H1 (cell line): ENCODE measurements around the gene AP4M1. TPM values are rescaled to one million over a fixed set of nuclear protein-coding genes. Genes with fewer than 3 reads are reported as not detected.

ENCODE experiments used
- CTCF ChIA-PET: fragments of 300-600 bp; sonication (Branson Sonifier 250); formaldehyde crosslinking; loops from one replicate; lab custom pipeline; 2021; ENCODE audit not compliant: partially characterized antibody; lab: Charles Lee
- POLR2A ChIA-PET: fragments of 300-600 bp; sonication (Branson Sonifier 250); formaldehyde crosslinking; loops from one replicate; lab custom pipeline; 2021; ENCODE audit warnings: inconsistent platforms; ENCODE audit not compliant: partially characterized antibody; lab: Charles Lee
- DNase-seq, 2 experiments: peaks; one replicate each; pipeline versions ENCODE4 v3.0.0 to v3.0.0-alpha.2; 2010 to 2022; ENCODE audit warnings: low spot score in 2 of 2, low read depth in 1 of 2, mixed read lengths in 1 of 2
- FAIRE-seq: peaks from 2 replicates; lab custom pipeline; 2011; peaks lifted over from hg19 to GRCh38; lab: Jason Lieb, UNC
- H2AFZ ChIP-seq: 2 replicates; pipeline ENCODE4 v1.8.1; 2012; ENCODE audit warnings: low read length, inconsistent platforms
- H2AK5ac ChIP-seq: 2 replicates; pipeline ENCODE4 v1.6.1; 2013; ENCODE audit warnings: low read depth, low read length
- H2BK120ac ChIP-seq: replicated peaks from 2 replicates; pipeline ENCODE3; 2013; ENCODE audit warnings: low read depth, low read length, inconsistent platforms
- H2BK12ac ChIP-seq: 2 replicates; pipeline ENCODE4 v1.6.1; 2013; ENCODE audit warnings: low read depth, low read length
- H2BK15ac ChIP-seq: 2 replicates; pipeline ENCODE4 v1.6.1; 2013; ENCODE audit warnings: low read length
- H2BK20ac ChIP-seq: 2 replicates; pipeline ENCODE4 v1.6.1; 2013; ENCODE audit warnings: low read length
- H2BK5ac ChIP-seq: 2 replicates; pipeline ENCODE4 v1.6.1; 2013; ENCODE audit warnings: low read depth, low read length
- H3K14ac ChIP-seq: 2 replicates; pipeline ENCODE4 v1.6.1; 2013; ENCODE audit warnings: inconsistent platforms; ENCODE audit not compliant: insufficient read length
- H3K18ac ChIP-seq: 2 replicates; pipeline ENCODE4 v1.6.1; 2013; ENCODE audit warnings: low read length; ENCODE audit errors: extremely low read depth
- H3K23ac ChIP-seq: 2 replicates; pipeline ENCODE4 v1.6.1; 2013; ENCODE audit warnings: inconsistent platforms; ENCODE audit not compliant: insufficient read length
- H3K23me2 ChIP-seq: 2 replicates; pipeline ENCODE4 v1.6.1; 2013; ENCODE audit warnings: low read depth, low read length
- H3K27ac ChIP-seq: 2 replicates; pipeline ENCODE4 v1.6.1; 2011; ENCODE audit warnings: low read depth, low read length, inconsistent platforms
- H3K27me3 ChIP-seq, 4 experiments: replicated peaks in 1 of 4; 1 replicate in 1 of 4; 2 replicates in 3 of 4; pipeline versions ENCODE4 v1.6.1 to v1.8.1; 2011 to 2013; ENCODE audit warnings: low read length in 3 of 4, mild to moderate bottlenecking in 3 of 4, inconsistent platforms in 2 of 4, mixed read lengths in 2 of 4, moderate library complexity in 1 of 4; ENCODE audit not compliant: control insufficient read depth in 3 of 4, insufficient read depth in 3 of 4; ENCODE audit errors: extremely low read depth in 1 of 4
- H3K36me3 ChIP-seq, 4 experiments: 2 replicates each; pipeline versions ENCODE4 v1.6.1 to v1.8.1; 2011 to 2013; ENCODE audit warnings: mild to moderate bottlenecking in 4 of 4, low read length in 3 of 4, moderate library complexity in 2 of 4, control low read depth in 1 of 4, inconsistent platforms in 1 of 4; ENCODE audit not compliant: insufficient read depth in 4 of 4, control insufficient read depth in 2 of 4
- H3K4ac ChIP-seq: replicated peaks from 2 replicates; pipeline ENCODE3; 2013; ENCODE audit warnings: low read length, low read depth, mixed read lengths, inconsistent platforms; ENCODE audit not compliant: insufficient read length
- H3K4me1 ChIP-seq, 4 experiments: replicated peaks in 1 of 4; 1 replicate in 1 of 4; 2 replicates in 3 of 4; pipeline versions ENCODE4 v1.6.1 to v1.8.1; 2011 to 2013; ENCODE audit warnings: low read length in 3 of 4, inconsistent platforms in 2 of 4, mixed read lengths in 1 of 4; ENCODE audit not compliant: insufficient read depth in 4 of 4, control insufficient read depth in 3 of 4
- H3K4me2 ChIP-seq, 2 experiments: 2 replicates each; pipeline versions ENCODE4 v1.6.1 to v1.8.1; 2011 to 2013; ENCODE audit warnings: low read depth in 2 of 2, low read length in 2 of 2, control low read depth in 1 of 2, inconsistent platforms in 1 of 2, mild to moderate bottlenecking in 1 of 2; ENCODE audit not compliant: insufficient read depth in 1 of 2
- H3K4me3 ChIP-seq, 4 experiments: fragments of 200-600, 300-600 bp in 1 of 4; sonication (generic), shearing (Covaris generic), sonication (Bioruptor Twin) in 1 of 4; 2 replicates each; pipeline versions ENCODE4 v1.5.1 to v1.8.1; 2011 to 2016; ENCODE audit warnings: low read length in 4 of 4, low read depth in 3 of 4, control low read depth in 2 of 4, inconsistent platforms in 2 of 4, mild to moderate bottlenecking in 2 of 4, mixed read lengths in 1 of 4, moderate library complexity in 1 of 4; ENCODE audit not compliant: insufficient read depth in 2 of 4; ENCODE audit errors: extremely low read depth in 1 of 4
- H3K56ac ChIP-seq: replicated peaks from 2 replicates; pipeline ENCODE3; 2013; ENCODE audit warnings: low read depth, mild to moderate bottlenecking, mixed read lengths, low read length, inconsistent platforms; ENCODE audit not compliant: insufficient read length
- H3K79me1 ChIP-seq: 2 replicates; pipeline ENCODE4 v1.6.1; 2013; ENCODE audit warnings: low read depth, low read length, control low read depth
- H3K79me2 ChIP-seq, 2 experiments: 2 replicates each; pipeline versions ENCODE4 v1.6.1 to v1.8.1; 2012 to 2013; ENCODE audit warnings: low read length in 2 of 2, mild to moderate bottlenecking in 2 of 2, inconsistent platforms in 1 of 2; ENCODE audit not compliant: insufficient read depth in 2 of 2, control insufficient read depth in 1 of 2
- H3K9ac ChIP-seq, 4 experiments: replicated peaks in 1 of 4; 1 replicate in 1 of 4; 2 replicates in 3 of 4; pipeline versions ENCODE4 v1.6.1 to v1.8.1; 2011 to 2013; ENCODE audit warnings: low read depth in 3 of 4, low read length in 3 of 4, control low read depth in 2 of 4, mild to moderate bottlenecking in 2 of 4, moderate library complexity in 2 of 4, inconsistent platforms in 1 of 4; ENCODE audit errors: extremely low read depth in 1 of 4
- H3K9me3 ChIP-seq, 2 experiments: 2 replicates each; pipeline versions ENCODE4 v1.6.1 to v1.8.1; 2012 to 2013; ENCODE audit warnings: mild to moderate bottlenecking in 2 of 2, moderate library complexity in 2 of 2, control low read depth in 1 of 2, inconsistent platforms in 1 of 2, low read depth in 1 of 2, low read length in 1 of 2, mixed read lengths in 1 of 2; ENCODE audit not compliant: insufficient read depth in 2 of 2
- H4K20me1 ChIP-seq, 2 experiments: replicated peaks in 1 of 2; 2 replicates each; pipeline versions ENCODE3 to v1.8.1; 2011 to 2013; ENCODE audit warnings: inconsistent platforms in 2 of 2, low read length in 2 of 2, mild to moderate bottlenecking in 1 of 2; ENCODE audit not compliant: insufficient read depth in 2 of 2, control insufficient read depth in 1 of 2
- H4K5ac ChIP-seq: 2 replicates; pipeline ENCODE4 v1.6.1; 2013; ENCODE audit warnings: low read length, low read depth, mixed read lengths, inconsistent platforms; ENCODE audit not compliant: insufficient read length
- H4K8ac ChIP-seq: 2 replicates; pipeline ENCODE4 v1.8.0; 2013; ENCODE audit warnings: mild to moderate bottlenecking, moderate library complexity, low read length, inconsistent platforms; ENCODE audit not compliant: insufficient read depth; ENCODE audit errors: extremely low read depth
- H4K91ac ChIP-seq: replicated peaks from 2 replicates; pipeline ENCODE3; 2013; ENCODE audit warnings: low read length, mixed read lengths, inconsistent platforms; ENCODE audit not compliant: insufficient read length
- BACH1 ChIP-seq: IDR thresholded peaks from 2 replicates; pipeline ENCODE4 v1.6.1; 2012; ENCODE audit warnings: low read length, improper control_type of control experiment
- POLR2A ChIP-seq, 2 experiments: IDR thresholded peaks; 1 replicate in 1 of 2; 2 replicates in 1 of 2; pipeline ENCODE4 v1.6.1; 2011; ENCODE audit warnings: low read depth in 2 of 2, low read length in 2 of 2, mild to moderate bottlenecking in 2 of 2; ENCODE audit errors: control extremely low read depth in 1 of 2
- RBBP5 ChIP-seq: IDR thresholded peaks from 2 replicates; pipeline ENCODE4 v1.7.1; 2012; ENCODE audit warnings: low read depth, mild to moderate bottlenecking, inconsistent platforms, low read length, moderate library complexity, borderline replicate concordance
- RNF2 ChIP-seq: fragments of 200-900, 300-1000 bp; sonication (generic); IDR thresholded peaks from 2 replicates; pipeline ENCODE4 v1.7.1; 2016; ENCODE audit warnings: borderline replicate concordance, low read depth, mild to moderate bottlenecking, antibody characterized with exemption, low read length; ENCODE audit not compliant: poor library complexity, severe bottlenecking; ENCODE audit errors: missing control alignments
- SRF ChIP-seq: IDR thresholded peaks from 2 replicates; pipeline ENCODE4 v1.6.1; 2011; ENCODE audit warnings: mild to moderate bottlenecking, low read depth, low read length, moderate library complexity
- WGBS, 2 experiments: shearing (Covaris generic) in 1 of 2; methylation state at CpG; one replicate each; pipeline versions ENCODE4 v1.1.6 to v1.1.7; 2013 to 2015; ENCODE audit warnings: low lambda C conversion rate in 2 of 2, mixed read lengths in 2 of 2, inconsistent platforms in 1 of 2, low coverage in 1 of 2, missing lambda C conversion rate in 1 of 2; ENCODE audit not compliant: insufficient replicate concordance in 2 of 2, insufficient coverage in 1 of 2, insufficient read length in 1 of 2; ENCODE audit errors: extremely low coverage in 1 of 2, missing lambda C conversion rate in 1 of 2; 5-methylcytosine and 5-hydroxymethylcytosine counted together
- polyA plus RNA-seq, 7 experiments: library from polyadenylated mRNA; depleted of rRNA in 3 of 7; stranded (reverse) in 5 of 7; unstranded in 2 of 7; fragments of >200 nt in 5 of 7; fragments of 200-250 nt in 2 of 7; gene quantifications; 1 replicate in 5 of 7; 2 replicates in 1 of 7; 4 replicates in 1 of 7; pipeline versions ENCODE4 v1.2.1 to v1.2.3, GENCODE V29; 2011 to 2013; ENCODE audit warnings: missing spikeins in 2 of 7, mixed read lengths in 2 of 7
- total RNA-seq: library from RNA; stranded (reverse); fragmentation: NEBNext Ultra II Directional; extraction: Animal tissue kit (Norgen Biotek cat#: 25700); gene quantifications from 2 replicates; pipeline ENCODE4 v1.2.1, GENCODE V29; 2021

The AP4M1 gene
- total and polyA plus RNA-seq, 2 of the 8 experiments (the other 6 are each of a cell fraction or from before 2014, with no cell fraction given) = 15.2 to 16.6 TPM

- Histone ChIP-seq H2BK5ac (no peak overlapping the region), H4K5ac (no peak overlapping the region), H3K79me1 (no peaks in the 10 kb centered on the region; the same call in 1 of the 2 replicates), H3K23me2 (no peaks in the 10 kb centered on the region), H2BK12ac (no peak overlapping the region), H3K36me3 (peaks cover 22 to 58% (median 42%) of the 10 kb centered on the region in 4 experiments), H2BK20ac (no peak overlapping the region), H3K4me1 (no peaks in the 10 kb centered on the region), H3K9me3 (peaks cover 16 to 17% of the 10 kb centered on the region in 2 experiments), H3K79me2 (no peaks in the 10 kb centered on the region; a peak in 1 of 4 replicates), H3K9ac (no peak overlapping the region), H2AK5ac (no peak overlapping the region), H3K14ac (no peak overlapping the region), H3K4me3 (no peak overlapping the region), H2AFZ (no peak overlapping the region), H3K18ac (no peak overlapping the region), H2BK120ac (no peak overlapping the region), H3K56ac (no peak overlapping the region), H4K8ac (no peak overlapping the region), H3K27ac (no peak overlapping the region), H3K23ac (no peak overlapping the region), H3K4ac (no peak overlapping the region), H3K27me3 (no peaks in the 10 kb centered on the region), H2BK15ac (no peak overlapping the region), H4K91ac (no peak overlapping the region), H4K20me1 (peaks cover 0 to 2% of the 10 kb centered on the region in 2 experiments), H3K4me2 (no peak overlapping the region)
- CTCF ChIA-PET = interaction anchor here (0.5 to 0.6 kb wide), 2 partner anchors 9 to 72 kb away, joined by 3 read pairs; no protein-coding TSS in a partner anchor
- FAIRE-seq = no peak
- 89% methylated on average over 8 of the region's 8 CpGs; no CpG with 5 or more reads in 1 of the 2 experiments for WGBS, 2 experiments
- DNase-seq = no peak
- POLR2A ChIA-PET = interaction anchor here (0.5 to 19.6 kb wide), 9 partner anchors 6 to 751 kb away, joined by 3 to 294 read pairs (median 4); partner anchors contain the start of genes AP4M1, MCM7, ZKSCAN1 and ZNF3
- TF ChIP-seq POLR2A (IDR thresholded peaks at IDR 0.05; ENCODE audit: control extremely low read depth in 1 of 2, low read depth in 2 of 2, low read length in 2 of 2) (no peak; a peak in 1 of 3 replicates), SRF (no peak), RBBP5 (no peak), RNF2 (no peak), BACH1 (no peak)
These were observed 35.8 kb upstream of the AP4M1 start for GRCh38 chr7:100065452-100066186.
